Astrocyte (in vitro differentiated cells and primary cell): ENCODE measurements around the gene NF2. TPM values are rescaled to one million over a fixed set of nuclear protein-coding genes. Genes with fewer than 3 reads are reported as not detected.

Experiments used
- DNase-seq: peaks from one replicate; pipeline ENCODE4 v3.0.0-alpha.2; 2010; ENCODE audit warnings: low read depth
- FAIRE-seq: peaks from 2 replicates; lab custom pipeline; 2011; peaks lifted over from hg19 to GRCh38; lab: Jason Lieb, UNC
- H2AFZ ChIP-seq: 2 replicates; pipeline ENCODE4 v1.6.0; 2012; ENCODE audit warnings: low read depth, low read length, inconsistent platforms
- H3K27ac ChIP-seq: 2 replicates; pipeline ENCODE4 v1.5.1; 2011; ENCODE audit warnings: low read depth, low read length, inconsistent platforms
- H3K27me3 ChIP-seq: 2 replicates; pipeline ENCODE4 v1.6.0; 2011; ENCODE audit warnings: low read length, inconsistent platforms; ENCODE audit not compliant: insufficient read depth
- H3K36me3 ChIP-seq: 2 replicates; pipeline ENCODE4 v1.5.1; 2011; ENCODE audit warnings: low read length, inconsistent platforms; ENCODE audit not compliant: insufficient read depth
- H3K4me1 ChIP-seq: 2 replicates; pipeline ENCODE4 v1.5.1; 2011; ENCODE audit warnings: low read length, inconsistent platforms; ENCODE audit not compliant: insufficient read depth
- H3K4me2 ChIP-seq: 2 replicates; pipeline ENCODE4 v1.6.0; 2012; ENCODE audit warnings: low read length, inconsistent platforms
- H3K4me3 ChIP-seq: 2 replicates; pipeline ENCODE4 v1.5.1; 2011; ENCODE audit warnings: low read depth, mild to moderate bottlenecking, low read length, inconsistent platforms; ENCODE audit not compliant: insufficient read depth
- H3K79me2 ChIP-seq: 2 replicates; pipeline ENCODE4 v1.6.0; 2012; ENCODE audit warnings: mild to moderate bottlenecking, low read length, inconsistent platforms; ENCODE audit not compliant: insufficient read depth
- H3K9ac ChIP-seq: 2 replicates; pipeline ENCODE4 v1.6.0; 2012; ENCODE audit warnings: mild to moderate bottlenecking, low read length, inconsistent platforms
- H3K9me3 ChIP-seq: 2 replicates; pipeline ENCODE4 v1.5.1; 2012; ENCODE audit warnings: low read depth, mild to moderate bottlenecking, low read length, inconsistent platforms; ENCODE audit not compliant: insufficient read depth
- H4K20me1 ChIP-seq: 2 replicates; pipeline ENCODE4 v1.6.0; 2012; ENCODE audit warnings: low read length, inconsistent platforms; ENCODE audit not compliant: insufficient read depth
- H3K27ac Mint-ChIP-seq: one replicate; pipeline ENCODE4 v1.8.0; 2021; ENCODE audit warnings: mild to moderate bottlenecking, mixed read lengths; ENCODE audit not compliant: unreplicated experiment
- H3K27me3 Mint-ChIP-seq: one replicate; pipeline ENCODE4 v1.8.0; 2021; ENCODE audit warnings: low read depth, mixed read lengths; ENCODE audit not compliant: unreplicated experiment
- H3K36me3 Mint-ChIP-seq: one replicate; pipeline ENCODE4 v1.8.0; 2021; ENCODE audit warnings: low read depth, mixed read lengths; ENCODE audit not compliant: unreplicated experiment
- H3K4me1 Mint-ChIP-seq: one replicate; pipeline ENCODE4 v1.8.0; 2021; ENCODE audit warnings: low read depth, mixed read lengths; ENCODE audit not compliant: unreplicated experiment
- H3K4me3 Mint-ChIP-seq: one replicate; pipeline ENCODE4 v1.8.0; 2021; ENCODE audit warnings: mild to moderate bottlenecking, moderate library complexity, mixed read lengths; ENCODE audit not compliant: unreplicated experiment
- H3K9me3 Mint-ChIP-seq: one replicate; pipeline ENCODE4 v1.8.0; 2021; ENCODE audit warnings: mild to moderate bottlenecking, mixed read lengths; ENCODE audit not compliant: unreplicated experiment
- CTCF ChIP-seq: IDR thresholded peaks from 2 replicates; pipeline ENCODE4 v1.5.1; 2011; ENCODE audit warnings: low read depth, mild to moderate bottlenecking, inconsistent platforms, low read length, moderate library complexity; ENCODE audit not compliant: insufficient read depth
- EZH2 ChIP-seq: IDR thresholded peaks from 2 replicates; pipeline ENCODE4 v1.6.1; 2012; ENCODE audit warnings: mild to moderate bottlenecking, low read length, inconsistent platforms; ENCODE audit not compliant: insufficient read depth
- total RNA-seq: library from RNA; stranded (reverse); gene quantifications from 2 replicates; pipeline ENCODE4 v1.2.1, GENCODE V29; 2021

The NF2 gene
- total RNA-seq, 1 donor from 2014 or later, result 93.4 TPM

GRCh38 chr22:29715240-29715639 is 111.8 kb downstream of the NF2 start:
- TF ChIP-seq CTCF, result no peak
- TF ChIP-seq EZH2, result no peak
- Histone ChIP-seq H4K20me1 (peaks cover 4% of the 10 kb centered on the region), H3K4me2 (no peak overlapping the region), H2AFZ (no peak overlapping the region), H3K27ac (no peak overlapping the region), H3K4me1 (no peaks in the 10 kb centered on the region), H3K79me2 (no peaks in the 10 kb centered on the region), H3K4me3 (no peak overlapping the region), H3K36me3 (no peaks in the 10 kb centered on the region), H3K9me3 (no peaks in the 10 kb centered on the region), H3K9ac (no peak overlapping the region), H3K27me3 (peaks cover 20% of the 10 kb centered on the region)
- Mint-ChIP-seq H3K27me3 (peaks cover 70% of the 10 kb centered on the region), H3K4me3 (no peak overlapping the region), H3K9me3 (no peaks in the 10 kb centered on the region), H3K4me1 (no peaks in the 10 kb centered on the region), H3K27ac (no peak overlapping the region), H3K36me3 (no peaks in the 10 kb centered on the region)
- no peak for FAIRE-seq
- no peak for DNase-seq

- Histone ChIP-seq H3K27ac (no peak overlapping the region), H3K9ac (no peak overlapping the region), H4K20me1 (peaks cover 4% of the 10 kb centered on the region), H2AFZ (no peak overlapping the region), H3K4me2 (no peak overlapping the region), H3K4me3 (no peak overlapping the region), H3K9me3 (no peaks in the 10 kb centered on the region), H3K36me3 (no peaks in the 10 kb centered on the region), H3K79me2 (no peaks in the 10 kb centered on the region), H3K27me3 (peaks cover 20% of the 10 kb centered on the region), H3K4me1 (no peaks in the 10 kb centered on the region)
- no peaks in the 10 kb centered on the region for H3K36me3 Mint-ChIP-seq
- TF ChIP-seq CTCF, result no peak
- no peak for TF ChIP-seq EZH2
- no peak overlapping the region for H3K4me3 Mint-ChIP-seq
- peaks cover 69% of the 10 kb centered on the region for H3K27me3 Mint-ChIP-seq
- H3K9me3 Mint-ChIP-seq, result no peaks in the 10 kb centered on the region
- DNase-seq (no peak), FAIRE-seq (no peak)
- no peak overlapping the region for H3K27ac Mint-ChIP-seq
- H3K4me1 Mint-ChIP-seq, result no peaks in the 10 kb centered on the region
These were observed 112.3 kb downstream of the NF2 start for GRCh38 chr22:29715705-29716104.

GRCh38 chr22:29716814-29717545 is 113.5 kb downstream of the NF2 start:
- H4K20me1 ChIP-seq, result peaks cover 8% of the 10 kb centered on the region
- no peak overlapping the region for H2AFZ ChIP-seq
- H3K4me2 ChIP-seq, result no peak overlapping the region
- Mint-ChIP-seq H3K4me3 (no peak overlapping the region), H3K4me1 (no peaks in the 10 kb centered on the region), H3K27me3 (peaks cover 68% of the 10 kb centered on the region), H3K36me3 (no peaks in the 10 kb centered on the region), H3K9me3 (no peaks in the 10 kb centered on the region), H3K27ac (no peak overlapping the region)
- no peaks in the 10 kb centered on the region for H3K9me3 ChIP-seq
- no peaks in the 10 kb centered on the region for H3K4me1 ChIP-seq
- H3K4me3 ChIP-seq, result no peak overlapping the region
- H3K79me2 ChIP-seq, result no peaks in the 10 kb centered on the region
- no peaks in the 10 kb centered on the region for H3K36me3 ChIP-seq
- no peak overlapping the region for H3K27ac ChIP-seq
- TF ChIP-seq CTCF, result no peak
- no peak for TF ChIP-seq EZH2
- H3K9ac ChIP-seq, result no peak overlapping the region
- DNase-seq, result peak; percentile 59
- peaks cover 20% of the 10 kb centered on the region for H3K27me3 ChIP-seq
- FAIRE-seq, result no peak
